ENCODE results near the gene ATXN1.

DNA sequence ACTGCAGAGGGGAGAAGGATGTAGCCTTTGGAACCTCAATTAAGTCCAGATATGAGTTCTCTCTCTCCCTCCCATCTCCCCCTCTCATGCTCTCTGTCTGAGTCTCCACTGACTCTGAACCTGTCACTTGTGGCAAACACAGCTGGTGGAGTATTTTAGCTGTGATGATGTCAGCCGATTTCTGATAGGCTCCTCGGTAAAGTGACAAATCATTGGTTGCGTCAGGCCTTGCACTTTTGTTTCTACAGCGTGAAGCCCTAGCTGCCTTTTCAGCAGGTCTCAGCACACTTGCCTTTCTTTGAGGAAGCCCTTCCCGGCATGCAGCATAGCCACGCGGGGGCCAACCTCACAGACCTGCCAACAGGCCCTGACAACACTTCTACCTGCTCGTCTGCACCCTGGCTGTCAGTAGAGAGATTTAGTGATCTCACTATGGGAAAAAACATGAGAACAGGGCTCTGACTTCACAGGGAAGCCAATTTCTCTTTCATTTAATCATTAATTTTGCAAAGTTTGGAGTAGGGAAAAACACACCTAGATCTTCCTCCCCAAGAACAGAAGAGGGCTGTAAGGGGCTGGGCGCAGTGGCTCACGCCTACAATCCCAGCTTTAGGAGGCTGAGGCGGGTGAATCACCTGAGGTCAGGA is 438.5 kb downstream of the ATXN1 start:
- peak; percentile 87 for TF ChIP-seq POLR2AphosphoS5 (IDR thresholded peaks at IDR 0.05)
- TF ChIP-seq, protein P1, sequence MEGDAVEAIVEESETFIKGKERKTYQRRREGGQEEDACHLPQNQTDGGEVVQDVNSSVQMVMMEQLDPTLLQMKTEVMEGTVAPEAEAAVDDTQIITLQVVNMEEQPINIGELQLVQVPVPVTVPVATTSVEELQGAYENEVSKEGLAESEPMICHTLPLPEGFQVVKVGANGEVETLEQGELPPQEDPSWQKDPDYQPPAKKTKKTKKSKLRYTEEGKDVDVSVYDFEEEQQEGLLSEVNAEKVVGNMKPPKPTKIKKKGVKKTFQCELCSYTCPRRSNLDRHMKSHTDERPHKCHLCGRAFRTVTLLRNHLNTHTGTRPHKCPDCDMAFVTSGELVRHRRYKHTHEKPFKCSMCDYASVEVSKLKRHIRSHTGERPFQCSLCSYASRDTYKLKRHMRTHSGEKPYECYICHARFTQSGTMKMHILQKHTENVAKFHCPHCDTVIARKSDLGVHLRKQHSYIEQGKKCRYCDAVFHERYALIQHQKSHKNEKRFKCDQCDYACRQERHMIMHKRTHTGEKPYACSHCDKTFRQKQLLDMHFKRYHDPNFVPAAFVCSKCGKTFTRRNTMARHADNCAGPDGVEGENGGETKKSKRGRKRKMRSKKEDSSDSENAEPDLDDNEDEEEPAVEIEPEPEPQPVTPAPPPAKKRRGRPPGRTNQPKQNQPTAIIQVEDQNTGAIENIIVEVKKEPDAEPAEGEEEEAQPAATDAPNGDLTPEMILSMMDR (IDR thresholded peaks at IDR 0.05): no peak
- no peak for TF ChIP-seq EP300 (IDR thresholded peaks at IDR 0.05)
- TF ChIP-seq POLR2A (IDR thresholded peaks at IDR 0.05): no peak

Measured in gastroesophageal sphincter (tissue), 3 donors.